A673 (cell line): ENCODE results near the gene SRCIN1. TPM values are rescaled to one million over a fixed set of nuclear protein-coding genes. Genes with fewer than 3 reads are reported as not detected.

Experiments used
- BruUV-seq: library from RNA; stranded (reverse); fragments of 400-500 nt; replicated peaks from 2 replicates; lab custom pipeline; 2021; lab: Mats Ljungman, UMichigan
- CTCF ChIA-PET: fragments of 300-600 bp; sonication (Branson Sonifier 250); formaldehyde crosslinking; loops from one replicate; lab custom pipeline; 2022; ENCODE audit warnings: antibody characterized with exemption; lab: Charles Lee
- POLR2A ChIA-PET: fragments of 300-600 bp; sonication (Branson Sonifier 250); formaldehyde crosslinking; loops from one replicate; lab custom pipeline; 2022; ENCODE audit warnings: antibody characterized with exemption; ENCODE audit not compliant: low non-redundant PET; lab: Charles Lee
- DNase-seq: peaks from one replicate; pipeline ENCODE4 v3.0.0-alpha.2; 2015; ENCODE audit warnings: low spot score
- H3K27ac ChIP-seq: fragments of 200-600 bp; sonication (generic); 2 replicates; pipeline ENCODE4 v1.5.1; 2016; ENCODE audit warnings: mixed run types, low read depth, mild to moderate bottlenecking, mixed read lengths, antibody characterized with exemption, low read length; ENCODE audit not compliant: poor library complexity, severe bottlenecking
- H3K27me3 ChIP-seq: fragments of 200-600 bp; sonication (generic); replicated peaks from 2 replicates; pipeline ENCODE4 v1.6.1; 2017; ENCODE audit warnings: mixed run types, low read depth, mild to moderate bottlenecking, mixed read lengths, antibody characterized with exemption, low read length; ENCODE audit not compliant: insufficient read depth, poor library complexity
- H3K36me3 ChIP-seq: fragments of 200-600 bp; sonication (generic); 2 replicates; pipeline ENCODE4 v1.6.1; 2016; ENCODE audit warnings: mixed run types, mild to moderate bottlenecking, mixed read lengths, antibody characterized with exemption, low read length; ENCODE audit not compliant: insufficient read depth, poor library complexity, severe bottlenecking
- H3K4me1 ChIP-seq: fragments of 200-600 bp; sonication (generic); 2 replicates; pipeline ENCODE4 v1.6.1; 2017; ENCODE audit warnings: mixed run types, mild to moderate bottlenecking, mixed read lengths, antibody characterized with exemption, low read length; ENCODE audit not compliant: insufficient read depth, poor library complexity, severe bottlenecking
- H3K4me3 ChIP-seq: fragments of 200-600 bp; sonication (generic); 2 replicates; pipeline ENCODE4 v1.5.1; 2016; ENCODE audit warnings: low read depth, mixed run types, mild to moderate bottlenecking, mixed read lengths, low read length; ENCODE audit not compliant: poor library complexity, severe bottlenecking
- H3K9me3 ChIP-seq: fragments of 200-600 bp; sonication (generic); 2 replicates; pipeline ENCODE4 v1.6.1; 2016; ENCODE audit warnings: mixed run types, low read depth, mild to moderate bottlenecking, mixed read lengths, antibody characterized with exemption, low read length; ENCODE audit not compliant: poor library complexity, severe bottlenecking
- EZH2 ChIP-seq: fragments of 200-600 bp; sonication (generic); IDR thresholded peaks from 2 replicates; pipeline ENCODE4 v1.6.1; 2017; ENCODE audit warnings: borderline replicate concordance, low read depth, mild to moderate bottlenecking, mixed read lengths, antibody characterized with exemption, low read length; ENCODE audit not compliant: poor library complexity, severe bottlenecking
- intact Hi-C: fragments of 100-400 bp; cut with micrococcal nuclease; formaldehyde crosslinking; loops from one replicate; pipeline ENCODE4 v1.10.0; 2022; ENCODE audit not compliant: unreplicated experiment
- total RNA-seq: library from RNA; stranded (reverse); gene quantifications from 2 replicates; pipeline ENCODE4 v1.2.3, GENCODE V29; 2021
- TF ChIP-seq, protein P1 (sequence below): fragments of 300-800, 200-600 bp; sonication (generic); conservative IDR thresholded peaks from 2 replicates; pipeline ENCODE4 v1.5.1; 2017; ENCODE audit warnings: low read depth, mild to moderate bottlenecking, antibody characterized with exemption, low read length, moderate library complexity, mixed read lengths

Gene SRCIN1
- total RNA-seq, 1 experiment from 2014 or later: 1.6 TPM

- TF ChIP-seq, protein P1, sequence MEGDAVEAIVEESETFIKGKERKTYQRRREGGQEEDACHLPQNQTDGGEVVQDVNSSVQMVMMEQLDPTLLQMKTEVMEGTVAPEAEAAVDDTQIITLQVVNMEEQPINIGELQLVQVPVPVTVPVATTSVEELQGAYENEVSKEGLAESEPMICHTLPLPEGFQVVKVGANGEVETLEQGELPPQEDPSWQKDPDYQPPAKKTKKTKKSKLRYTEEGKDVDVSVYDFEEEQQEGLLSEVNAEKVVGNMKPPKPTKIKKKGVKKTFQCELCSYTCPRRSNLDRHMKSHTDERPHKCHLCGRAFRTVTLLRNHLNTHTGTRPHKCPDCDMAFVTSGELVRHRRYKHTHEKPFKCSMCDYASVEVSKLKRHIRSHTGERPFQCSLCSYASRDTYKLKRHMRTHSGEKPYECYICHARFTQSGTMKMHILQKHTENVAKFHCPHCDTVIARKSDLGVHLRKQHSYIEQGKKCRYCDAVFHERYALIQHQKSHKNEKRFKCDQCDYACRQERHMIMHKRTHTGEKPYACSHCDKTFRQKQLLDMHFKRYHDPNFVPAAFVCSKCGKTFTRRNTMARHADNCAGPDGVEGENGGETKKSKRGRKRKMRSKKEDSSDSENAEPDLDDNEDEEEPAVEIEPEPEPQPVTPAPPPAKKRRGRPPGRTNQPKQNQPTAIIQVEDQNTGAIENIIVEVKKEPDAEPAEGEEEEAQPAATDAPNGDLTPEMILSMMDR: no peak
- TF ChIP-seq EZH2: no peak
- POLR2A ChIA-PET: no interaction called here
- Histone ChIP-seq H3K9me3 (no peaks in the 10 kb centered on the region), H3K4me3 (no peak overlapping the region), H3K27me3 (no peaks in the 10 kb centered on the region), H3K27ac (no peak overlapping the region), H3K36me3 (no peaks in the 10 kb centered on the region), H3K4me1 (peaks cover 8% of the 10 kb centered on the region)
- BruUV-seq: no TSS peak
- CTCF ChIA-PET: no interaction called here
- intact Hi-C loops: no loop called here
- no peak for DNase-seq
These were observed 42.8 kb downstream of the SRCIN1 start for GRCh38 chr17:38562903-38563302.

DNA sequence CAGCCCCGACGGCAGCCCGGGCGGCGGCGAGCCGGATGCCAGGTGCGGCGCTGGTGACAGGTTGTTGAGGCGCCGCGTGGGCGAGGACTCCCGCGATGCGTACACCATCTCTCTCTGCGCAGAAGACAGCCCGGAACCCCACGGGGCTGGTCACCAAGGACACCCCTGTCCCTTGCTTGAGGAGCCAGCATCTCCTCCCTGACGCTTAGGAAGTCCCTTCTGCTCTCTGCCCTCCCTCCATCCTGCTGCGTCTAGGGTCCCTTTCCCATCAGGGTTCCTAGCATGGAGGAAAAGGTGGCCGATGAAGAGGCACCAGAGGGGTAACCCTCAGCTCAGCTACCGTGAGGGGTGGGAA is 43.6 kb downstream of the SRCIN1 start:
- intact Hi-C loops: no loop called here
- DNase-seq: no peak
- H3K4me3 ChIP-seq: no peak overlapping the region
- peaks cover 8% of the 10 kb centered on the region for H3K4me1 ChIP-seq
- H3K27ac ChIP-seq: no peak overlapping the region
- no peak for TF ChIP-seq EZH2
- TF ChIP-seq, protein P1: no peak
- no peaks in the 10 kb centered on the region for H3K9me3 ChIP-seq
- ChIA-PET POLR2A (no interaction called here), CTCF (no interaction called here)
- H3K27me3 ChIP-seq: no peaks in the 10 kb centered on the region
- no peaks in the 10 kb centered on the region for H3K36me3 ChIP-seq
- BruUV-seq: no TSS peak

DNA sequence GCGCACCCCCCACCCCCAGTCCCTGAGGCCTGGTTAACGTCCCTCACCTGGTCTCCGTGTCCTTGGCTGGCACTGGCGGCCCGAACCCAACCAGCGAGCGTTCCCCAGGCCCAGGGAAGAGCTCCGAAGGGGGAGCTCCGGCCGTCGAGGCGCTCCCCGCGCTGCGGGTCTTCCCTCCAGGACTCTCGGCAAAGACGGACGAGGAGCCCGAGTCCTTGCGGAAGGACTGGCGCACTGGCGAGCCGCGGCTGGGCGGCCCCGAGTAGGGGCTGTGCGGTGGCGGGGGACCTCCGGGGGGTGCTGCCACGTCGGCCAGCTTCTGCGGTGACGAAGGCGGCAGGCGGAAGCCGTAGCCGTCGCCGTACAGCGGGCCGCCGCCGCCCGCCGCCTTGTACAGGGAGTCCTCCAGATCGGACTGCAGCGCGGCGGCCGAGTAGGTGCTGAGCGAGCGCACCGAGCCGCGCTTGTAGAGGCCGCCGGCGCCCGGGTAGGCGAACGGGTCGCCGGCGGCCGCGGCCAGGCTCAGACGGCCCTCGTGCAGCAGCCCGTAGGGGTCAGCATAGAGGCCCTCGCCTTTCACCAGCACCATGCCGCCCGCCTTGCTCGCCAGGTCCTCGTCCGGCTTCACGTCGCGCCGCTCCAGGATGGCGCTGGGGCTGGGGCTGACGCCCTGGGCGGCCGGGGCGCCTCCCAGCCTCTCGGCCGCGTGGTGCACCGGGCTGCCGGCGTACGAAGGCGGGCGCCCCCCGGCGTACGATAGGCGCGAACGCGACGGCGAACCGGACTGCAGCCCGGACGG is 44.1 kb downstream of the SRCIN1 start:
- Histone ChIP-seq H3K4me1 (peaks cover 8% of the 10 kb centered on the region), H3K9me3 (no peaks in the 10 kb centered on the region), H3K27ac (no peak overlapping the region), H3K27me3 (no peaks in the 10 kb centered on the region), H3K36me3 (no peaks in the 10 kb centered on the region), H3K4me3 (no peak overlapping the region)
- no peak for DNase-seq
- intact Hi-C loops: no loop called here
- BruUV-seq: no TSS peak
- POLR2A ChIA-PET: no interaction called here
- TF ChIP-seq, protein P1: no peak
- CTCF ChIA-PET: no interaction called here
